Measurements from ENCODE around the gene BLVRA.
"Not testable (repeated sequence)": the region's sequence is repeated elsewhere in the genome, so short reads cannot be mapped to it uniquely, and the experiment has no call there.

DNA sequence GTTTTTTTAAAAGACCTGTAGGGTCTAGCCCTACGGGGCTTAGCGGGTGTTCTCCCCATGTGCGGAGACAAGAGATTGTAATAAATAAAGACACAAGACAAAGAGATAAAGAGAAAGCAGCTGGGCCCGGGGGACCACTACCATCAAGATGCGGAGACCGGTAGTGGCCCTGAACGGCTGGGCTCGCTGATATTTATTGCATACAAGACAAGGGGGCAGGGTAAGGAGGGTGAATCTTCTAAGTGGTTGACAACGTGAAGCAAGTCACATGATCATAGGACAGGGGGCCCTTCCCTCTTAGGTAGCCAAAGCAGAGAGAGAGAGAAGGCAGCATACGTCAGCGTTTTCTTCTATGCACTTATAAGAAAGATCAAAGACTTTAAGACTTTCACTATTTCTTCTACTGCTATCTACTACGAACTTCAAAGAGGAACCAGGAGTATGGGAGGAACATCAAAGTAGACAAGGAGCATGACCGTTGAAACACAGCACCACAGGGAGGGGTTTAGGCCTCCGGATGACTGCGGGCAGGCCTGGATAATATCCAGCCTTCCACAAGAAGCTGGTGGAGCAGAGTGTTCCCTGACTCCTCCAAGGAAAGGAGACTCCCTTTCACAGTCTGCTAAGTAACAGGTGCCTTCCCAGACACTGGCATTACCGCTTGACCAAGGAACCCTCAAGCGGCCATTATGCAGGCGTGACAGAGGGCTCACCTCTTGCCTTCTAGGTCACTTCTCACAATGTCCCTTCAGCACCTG, 23.7 kb upstream of the BLVRA start:
- TF ChIP-seq, protein P1, sequence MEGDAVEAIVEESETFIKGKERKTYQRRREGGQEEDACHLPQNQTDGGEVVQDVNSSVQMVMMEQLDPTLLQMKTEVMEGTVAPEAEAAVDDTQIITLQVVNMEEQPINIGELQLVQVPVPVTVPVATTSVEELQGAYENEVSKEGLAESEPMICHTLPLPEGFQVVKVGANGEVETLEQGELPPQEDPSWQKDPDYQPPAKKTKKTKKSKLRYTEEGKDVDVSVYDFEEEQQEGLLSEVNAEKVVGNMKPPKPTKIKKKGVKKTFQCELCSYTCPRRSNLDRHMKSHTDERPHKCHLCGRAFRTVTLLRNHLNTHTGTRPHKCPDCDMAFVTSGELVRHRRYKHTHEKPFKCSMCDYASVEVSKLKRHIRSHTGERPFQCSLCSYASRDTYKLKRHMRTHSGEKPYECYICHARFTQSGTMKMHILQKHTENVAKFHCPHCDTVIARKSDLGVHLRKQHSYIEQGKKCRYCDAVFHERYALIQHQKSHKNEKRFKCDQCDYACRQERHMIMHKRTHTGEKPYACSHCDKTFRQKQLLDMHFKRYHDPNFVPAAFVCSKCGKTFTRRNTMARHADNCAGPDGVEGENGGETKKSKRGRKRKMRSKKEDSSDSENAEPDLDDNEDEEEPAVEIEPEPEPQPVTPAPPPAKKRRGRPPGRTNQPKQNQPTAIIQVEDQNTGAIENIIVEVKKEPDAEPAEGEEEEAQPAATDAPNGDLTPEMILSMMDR (optimal IDR thresholded peaks at IDR 0.05 in 1 of 3, IDR thresholded peaks at IDR 0.05 in 1 of 3, conservative IDR thresholded peaks at IDR 0.05 in 1 of 3; ENCODE audit: extremely low read depth in 1 of 3, insufficient read depth in 2 of 3, low read length in 3 of 3) = not testable (repeated sequence)
- not testable (repeated sequence) for TF ChIP-seq EZH2 (IDR thresholded peaks at IDR 0.05; ENCODE audit: low read length)
